RKO (cell line): ENCODE data around the gene CHRFAM7A.
"Not testable (repeated sequence)": the region's sequence is repeated elsewhere in the genome, so short reads cannot be mapped to it uniquely, and the experiment has no call there.

Experiments used
- DNase-seq: peaks from one replicate; pipeline ENCODE4 v3.0.0-alpha.2; 2016; ENCODE audit warnings: low spot score

The CHRFAM7A gene

DNA sequence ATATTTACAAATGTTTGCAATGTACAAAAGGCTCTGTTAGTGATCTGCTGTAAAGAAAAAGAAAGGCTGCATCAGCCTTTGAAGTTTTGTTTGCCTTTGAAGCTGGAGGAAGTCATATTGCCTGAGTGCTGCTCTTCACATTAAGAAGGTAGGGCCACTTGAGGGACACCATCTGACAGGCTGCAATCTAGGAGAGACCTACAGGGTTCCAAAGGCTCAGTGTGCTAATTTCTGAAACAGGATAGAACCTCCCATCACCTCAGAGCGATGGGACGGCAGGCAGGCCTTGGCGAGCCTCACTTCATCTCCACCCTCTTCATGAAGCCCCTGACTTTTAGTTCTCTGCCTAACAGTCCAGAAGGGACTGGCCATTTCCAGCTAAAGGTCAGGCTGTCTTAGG lies 77.6 kb downstream of the CHRFAM7A start:
- not testable (repeated sequence) for DNase-seq

DNA sequence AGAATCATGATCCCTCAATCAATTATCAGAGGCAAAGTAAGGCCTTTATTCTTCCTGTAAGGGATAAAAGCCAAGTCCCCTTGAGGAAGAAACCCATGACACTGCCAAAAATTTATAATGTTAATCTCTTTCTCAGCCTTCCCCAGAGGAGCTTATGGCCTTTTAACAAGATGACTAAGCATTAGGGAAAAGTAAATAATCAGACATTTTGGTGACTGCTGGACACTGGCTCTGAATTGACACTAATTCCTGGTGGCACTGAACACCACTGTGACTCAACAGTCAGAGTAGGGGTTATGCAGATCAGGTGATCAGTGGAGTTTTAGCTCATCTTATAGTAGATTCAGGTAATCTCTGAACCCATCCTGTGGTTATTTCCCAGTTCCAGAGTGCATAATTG lies 82.8 kb downstream of the CHRFAM7A start:
- not testable (repeated sequence) for DNase-seq
